Activated CD4-positive, CD25-positive, alpha-beta regulatory T cell treated with anti-CD3 and anti-CD28 coated beads, Interleukin-2, amount 50 U/mL, for 16 hours (primary cell): ENCODE measurements around the gene TEC.
"Not testable (repeated sequence)": the region's sequence is repeated elsewhere in the genome, so short reads cannot be mapped to it uniquely, and the experiment has no call there.

Experiments used
- DNase-seq: peaks from one replicate; pipeline ENCODE4 v3.0.0-alpha.2; 2020; ENCODE audit warnings: low read depth, low spot score

Gene TEC

DNA sequence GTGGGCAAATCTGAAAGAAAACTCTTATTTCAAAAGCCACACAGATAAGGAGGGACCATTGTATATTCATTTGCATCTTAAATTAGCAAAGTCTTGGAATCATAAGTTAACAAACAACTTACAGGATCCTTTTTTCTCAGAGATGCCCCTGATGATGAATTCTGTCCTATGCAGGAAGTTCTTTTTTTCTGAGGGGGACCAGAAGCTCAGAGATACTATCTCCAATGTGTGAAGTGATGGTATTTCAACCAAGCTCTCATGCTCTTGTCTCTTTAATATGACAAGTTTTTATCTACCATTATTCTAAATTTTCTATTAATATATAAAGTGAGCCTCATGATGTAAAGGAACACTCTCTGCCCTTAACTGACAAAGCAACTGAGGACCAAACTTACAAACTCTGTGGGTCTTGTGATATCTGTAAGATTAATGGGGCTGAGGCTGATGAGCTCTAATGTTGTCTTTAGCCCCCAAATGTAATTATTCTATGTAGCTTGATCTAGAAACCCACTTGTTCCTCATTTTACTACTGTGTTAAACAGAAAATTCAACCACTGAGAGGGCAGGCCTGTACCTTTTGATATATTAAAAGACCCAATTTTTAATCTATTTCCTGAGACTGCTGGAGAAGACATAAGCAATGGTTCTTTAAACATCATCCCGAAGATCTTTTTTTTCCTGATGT, 27.0 kb downstream of the TEC start:
- DNase-seq, result no peak

DNA sequence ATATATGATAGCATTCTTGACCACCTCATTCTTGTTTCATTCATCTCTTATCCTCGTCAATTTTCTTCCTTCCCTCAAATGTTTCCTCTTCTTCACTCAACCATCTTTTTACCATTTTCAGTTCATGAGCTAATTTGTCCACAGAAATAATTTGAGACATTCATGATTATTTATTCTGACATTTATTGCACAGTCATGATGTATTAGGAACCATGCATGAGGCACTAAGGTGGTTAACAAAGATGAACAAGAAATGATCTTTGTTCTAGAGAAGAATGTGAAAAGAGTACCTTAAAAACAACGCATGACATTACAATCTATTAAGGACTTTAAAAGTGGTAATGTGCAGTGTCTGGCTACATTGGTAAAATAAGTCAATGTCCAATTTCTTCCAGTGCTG, 27.9 kb downstream of the TEC start:
- DNase-seq, result no peak

DNA sequence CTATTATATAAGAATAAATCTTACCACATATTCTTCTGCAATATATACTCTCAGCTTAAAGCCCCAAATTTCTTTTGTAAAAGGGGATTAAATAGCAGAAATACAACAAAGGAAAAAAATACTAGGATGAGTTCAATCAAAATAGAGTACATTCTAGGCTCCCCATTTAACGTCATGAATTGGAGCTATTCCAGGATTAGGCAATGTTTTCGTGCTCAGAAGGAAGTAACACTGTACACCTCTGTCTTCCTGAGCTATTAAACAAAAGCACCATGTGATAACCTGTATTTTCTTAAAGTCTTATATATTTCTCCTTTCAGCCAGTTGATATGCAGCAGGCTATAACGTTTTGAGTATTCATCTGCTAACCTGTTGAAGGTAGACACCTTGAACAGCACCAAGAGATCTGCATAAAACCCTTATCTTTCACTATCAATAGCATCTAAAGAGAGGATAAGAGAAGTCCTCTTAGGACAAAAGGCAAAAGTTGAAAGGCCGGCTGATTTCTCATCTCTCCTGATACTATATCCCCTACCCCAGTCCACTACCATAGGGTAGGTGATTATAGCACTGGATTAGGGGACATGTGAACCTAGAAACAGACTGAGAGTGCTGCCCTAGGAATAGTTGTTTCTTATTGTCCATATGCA, 31.5 kb downstream of the TEC start:
- DNase-seq, result no peak

DNA sequence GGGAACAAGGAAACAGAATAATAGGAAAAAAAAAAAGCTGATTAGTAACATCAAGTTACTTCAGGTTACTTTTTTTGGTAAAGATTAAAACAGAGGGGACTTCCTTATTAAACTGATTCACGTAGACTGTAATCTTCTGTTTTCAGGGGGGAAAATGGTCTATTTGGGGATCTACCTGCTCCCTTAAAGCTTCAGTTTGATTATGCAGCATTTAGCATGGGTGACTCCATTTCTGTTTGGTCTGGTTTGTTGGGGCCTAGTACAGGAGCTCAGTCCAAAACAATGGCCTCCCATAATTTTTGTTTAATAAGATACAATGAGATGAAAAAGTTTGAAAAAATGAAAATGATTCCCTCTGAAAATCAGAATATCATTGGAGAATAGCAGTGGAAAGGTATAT, 34.6 kb downstream of the TEC start:
- no peak for DNase-seq

DNA sequence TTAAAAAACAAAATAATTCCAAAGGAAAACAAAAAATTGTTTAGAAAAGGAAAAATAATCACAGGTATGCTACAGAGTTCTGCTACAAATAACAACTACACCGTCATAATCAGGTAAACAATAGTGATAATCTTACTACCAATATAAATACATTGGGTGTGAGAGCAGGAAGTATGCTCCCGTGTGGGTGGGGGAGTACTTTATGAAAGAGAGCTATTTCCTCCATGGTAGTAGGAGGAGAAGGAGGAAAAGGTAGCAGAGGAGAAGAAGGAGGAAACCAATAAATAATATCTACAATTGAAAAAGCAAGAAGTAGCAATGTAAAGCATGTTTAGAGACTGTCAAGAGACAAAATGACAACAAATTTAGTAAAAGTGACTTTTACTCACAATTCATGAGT, 35.1 kb downstream of the TEC start:
- no peak for DNase-seq

DNA sequence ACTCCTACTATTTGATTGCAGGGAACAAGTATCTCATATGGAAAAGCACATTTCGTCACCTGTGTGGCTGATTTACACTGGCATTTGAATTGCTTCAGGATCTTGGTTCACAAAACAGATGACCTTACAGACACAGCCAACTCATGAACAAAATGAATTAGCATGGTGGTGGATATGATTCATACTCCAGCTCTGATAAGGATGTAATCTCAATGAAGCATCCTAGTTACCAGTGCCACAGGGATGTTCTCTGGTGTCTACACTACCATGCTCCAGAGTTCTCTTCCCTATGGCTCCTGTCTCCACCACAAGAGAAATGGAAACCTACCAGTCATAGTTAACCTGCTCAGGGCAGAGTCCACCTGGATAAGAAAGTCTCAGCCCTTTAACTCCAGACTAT, 40.7 kb downstream of the TEC start:
- no peak for DNase-seq

DNA sequence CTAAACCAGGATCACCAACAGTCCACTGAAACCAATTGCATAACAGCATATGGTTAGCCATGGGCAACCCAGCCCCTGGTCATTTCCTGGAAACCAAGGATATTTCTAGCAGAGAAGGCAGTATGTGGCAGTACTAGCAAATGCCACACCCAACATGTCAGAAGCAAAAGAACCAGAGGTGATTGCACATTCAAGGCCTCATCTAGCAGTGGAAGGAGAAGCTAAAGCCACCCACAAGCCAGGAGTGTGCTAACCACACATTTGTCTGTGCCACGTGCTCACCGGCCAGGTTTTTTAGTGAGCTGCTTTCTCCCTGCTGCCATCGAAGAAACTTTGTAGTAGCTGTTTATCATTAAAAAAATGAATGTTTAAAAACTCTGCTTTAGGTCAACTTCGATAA, 42.0 kb downstream of the TEC start:
- no peak for DNase-seq

DNA sequence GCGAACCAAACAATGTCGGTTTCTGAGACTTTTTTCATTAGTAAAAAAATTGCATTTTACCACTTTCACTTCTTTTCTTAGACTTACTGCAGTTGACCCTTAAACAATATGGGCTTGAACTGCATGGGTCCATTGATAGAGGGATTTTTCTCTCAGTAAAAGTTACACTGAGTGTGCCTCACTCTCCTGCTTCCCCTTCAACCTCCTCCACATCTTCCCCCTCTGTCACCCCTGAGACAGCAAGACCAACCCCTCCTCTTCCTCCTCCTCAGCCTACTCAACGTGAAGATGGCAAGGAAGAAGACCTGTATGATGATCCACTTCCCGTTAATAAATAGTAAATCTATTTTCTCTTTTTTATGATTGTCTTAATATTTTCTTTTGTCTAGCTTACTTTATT, 43.4 kb downstream of the TEC start:
- DNase-seq, result no peak

DNA sequence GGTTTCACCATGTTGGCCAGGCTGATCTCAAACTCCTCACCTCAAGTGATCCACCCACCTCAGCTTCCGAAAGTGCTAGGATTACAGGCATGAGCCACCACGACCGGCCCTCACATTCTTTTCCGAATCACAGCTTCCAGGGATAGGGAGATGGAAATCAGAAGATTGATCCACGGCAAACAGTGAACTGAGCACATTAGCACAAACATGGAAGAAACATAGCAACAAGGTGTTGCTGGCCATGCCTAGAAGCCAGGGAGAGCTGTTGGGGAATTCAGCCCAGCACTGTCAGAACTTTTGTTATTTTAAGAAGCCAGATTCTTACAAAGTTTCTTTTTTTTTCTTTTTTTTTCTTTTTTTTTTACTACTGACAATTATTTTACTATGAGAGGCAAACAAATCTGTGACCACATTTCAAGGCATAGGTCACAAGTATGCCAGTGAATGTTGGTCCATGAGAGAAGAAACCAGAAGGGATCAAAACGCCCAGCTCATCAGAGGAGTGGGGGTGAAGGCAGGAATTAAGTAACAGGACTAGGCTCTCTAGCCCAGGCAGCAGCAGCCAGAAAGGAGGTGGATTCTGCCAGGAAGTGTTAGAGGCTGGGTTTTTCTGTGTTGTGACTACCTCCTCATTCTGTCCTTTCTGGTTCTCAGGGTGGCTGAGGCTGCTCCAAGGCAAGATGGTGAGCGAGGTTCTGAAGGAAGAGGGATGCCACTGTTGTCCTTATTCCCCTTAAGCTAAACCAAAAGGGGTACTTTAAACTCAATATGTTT, 44.1 kb downstream of the TEC start:
- no peak for DNase-seq

DNA sequence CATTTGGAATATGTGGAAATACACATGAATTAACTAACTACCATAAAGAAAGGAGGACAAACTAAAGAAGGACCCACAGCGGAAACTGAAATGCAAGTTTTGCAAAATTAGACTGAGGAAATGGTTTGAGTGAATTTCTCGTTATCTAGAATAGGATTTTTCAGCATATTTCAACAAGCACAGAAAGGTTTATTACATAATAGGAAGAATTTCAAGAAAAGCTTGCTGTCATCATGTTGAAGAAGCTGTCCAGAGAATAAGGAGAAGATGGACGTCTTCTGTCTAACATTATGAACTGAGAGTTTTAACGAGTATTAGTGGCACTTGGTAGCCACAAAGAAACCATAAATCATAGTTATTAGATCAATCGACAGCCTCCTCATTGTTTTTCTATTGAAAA, 45.0 kb downstream of the TEC start:
- DNase-seq, result no peak

DNA sequence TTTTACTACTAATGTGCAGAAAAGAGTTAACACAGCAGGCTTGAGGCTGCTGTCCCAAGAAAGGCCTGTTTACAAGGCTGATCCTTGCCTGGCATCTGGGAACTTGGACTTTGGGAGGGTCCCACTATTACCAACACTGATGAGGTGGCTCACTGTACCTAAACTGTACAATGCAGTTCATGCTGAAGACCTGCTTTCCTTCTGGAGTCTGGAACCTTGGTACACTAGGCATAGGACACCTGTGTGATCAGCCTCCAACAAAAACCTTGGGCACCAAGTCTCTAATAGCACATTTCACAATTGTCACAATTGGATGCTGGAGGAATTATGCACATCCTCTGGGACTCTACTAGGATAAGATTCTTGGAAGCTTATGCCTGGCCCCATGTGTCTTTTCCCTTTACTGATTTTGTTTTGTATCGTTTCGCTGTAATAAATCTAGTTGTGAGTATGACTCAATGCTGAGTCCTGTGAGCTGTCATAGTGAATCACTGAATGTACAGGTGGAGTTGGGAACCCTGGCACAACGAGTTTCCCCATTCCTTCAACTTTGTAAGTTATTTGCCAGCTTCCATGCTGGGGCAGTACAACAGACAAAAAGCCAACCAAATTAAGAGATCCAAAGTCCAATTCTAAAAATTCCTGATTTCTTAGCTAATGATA, 45.9 kb downstream of the TEC start:
- DNase-seq, result no peak

DNA sequence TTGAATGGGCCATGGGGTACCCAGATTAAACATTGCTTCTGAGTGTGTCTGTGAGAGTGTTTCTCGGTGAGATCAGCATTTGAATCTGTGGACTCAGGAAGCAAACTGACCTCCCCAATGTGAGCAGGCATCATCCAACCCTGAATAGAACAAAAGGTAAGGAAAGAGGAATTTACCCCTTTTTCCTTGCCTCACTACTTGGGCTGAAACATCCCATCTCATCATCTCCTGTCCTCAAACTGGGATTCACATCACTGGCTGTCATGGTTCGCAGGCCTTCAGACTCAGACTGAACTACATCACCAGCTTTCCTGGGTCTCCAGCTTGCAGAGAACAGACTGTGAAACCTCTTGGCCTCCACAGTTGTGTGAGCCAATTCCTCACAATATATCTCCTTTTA, 47.1 kb downstream of the TEC start:
- no peak for DNase-seq

DNA sequence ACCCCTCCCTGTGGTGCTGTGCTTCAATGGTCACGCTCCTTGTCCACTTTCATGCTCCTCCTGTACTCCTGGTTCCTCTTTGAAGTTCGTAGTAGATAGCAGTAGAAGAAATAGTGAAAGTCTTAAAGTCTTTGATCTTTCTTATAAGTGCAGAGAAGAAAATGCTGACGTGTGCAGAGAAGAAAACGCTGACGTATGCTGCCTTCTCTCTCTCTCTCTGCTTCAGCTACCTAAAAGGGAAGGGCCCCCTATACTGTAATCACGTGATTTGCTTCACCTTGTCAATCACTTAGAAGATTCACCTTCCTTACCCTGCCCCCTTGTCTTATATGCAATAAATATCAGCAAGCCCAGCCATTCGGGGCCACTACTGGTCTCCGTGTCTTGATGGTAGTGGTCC, 50.2 kb downstream of the TEC start:
- not testable (repeated sequence) for DNase-seq

DNA sequence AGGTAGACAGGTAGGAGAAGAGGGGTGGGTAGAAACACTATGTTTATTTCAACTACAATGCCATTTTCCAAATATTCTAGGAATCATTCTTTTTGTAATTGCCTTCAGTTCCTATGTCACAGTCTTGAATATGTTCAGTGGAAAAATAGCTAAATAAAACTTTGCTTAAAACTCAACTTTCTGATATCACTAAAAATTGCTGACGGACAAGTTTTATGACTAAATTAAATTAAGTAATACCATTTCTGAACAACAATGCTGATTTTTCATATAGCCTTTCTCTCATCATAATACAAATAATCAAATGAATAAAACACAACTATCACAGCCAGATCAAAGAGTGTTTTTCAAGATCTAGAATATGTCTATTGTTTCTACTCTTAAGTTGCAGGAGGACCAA, 53.1 kb downstream of the TEC start:
- DNase-seq, result no peak

DNA sequence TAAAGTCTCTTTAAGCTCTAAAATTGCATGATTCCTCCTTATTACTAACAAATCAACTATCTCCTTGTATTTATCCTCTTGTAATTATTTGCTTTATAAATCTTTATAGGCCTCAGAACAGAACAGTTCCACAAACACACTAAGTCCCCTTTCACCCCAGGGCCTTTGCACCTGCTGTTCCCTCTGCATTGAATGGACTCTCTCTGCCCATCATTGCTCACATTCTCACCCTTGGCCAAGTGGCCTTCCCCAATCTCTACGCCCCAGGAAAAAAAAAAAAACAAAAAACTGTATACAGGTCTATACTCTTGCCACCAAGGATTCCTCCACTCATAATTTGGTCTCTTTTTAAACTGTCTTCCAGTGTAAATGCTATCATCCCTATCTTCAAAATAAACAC, 53.7 kb downstream of the TEC start:
- DNase-seq, result no peak

DNA sequence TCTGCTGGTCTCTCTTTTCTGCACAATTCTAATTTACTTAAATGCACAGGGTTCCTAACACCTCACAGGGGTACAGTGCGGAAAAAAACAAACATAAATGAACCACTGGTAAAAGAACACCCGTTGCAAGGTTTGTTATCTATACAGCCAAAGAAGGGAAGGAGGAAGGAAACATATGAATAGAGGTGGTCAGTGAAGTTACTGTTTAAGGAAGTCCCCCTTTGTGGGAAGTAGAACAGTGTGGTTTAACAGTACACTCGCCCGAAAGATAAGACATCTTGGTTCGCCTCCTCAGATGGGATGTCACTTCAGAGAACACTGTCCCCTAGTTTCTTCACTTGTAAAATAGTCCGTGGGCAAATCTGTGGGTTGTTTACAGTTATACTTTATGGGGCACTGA, 57.5 kb downstream of the TEC start:
- no peak for DNase-seq

DNA sequence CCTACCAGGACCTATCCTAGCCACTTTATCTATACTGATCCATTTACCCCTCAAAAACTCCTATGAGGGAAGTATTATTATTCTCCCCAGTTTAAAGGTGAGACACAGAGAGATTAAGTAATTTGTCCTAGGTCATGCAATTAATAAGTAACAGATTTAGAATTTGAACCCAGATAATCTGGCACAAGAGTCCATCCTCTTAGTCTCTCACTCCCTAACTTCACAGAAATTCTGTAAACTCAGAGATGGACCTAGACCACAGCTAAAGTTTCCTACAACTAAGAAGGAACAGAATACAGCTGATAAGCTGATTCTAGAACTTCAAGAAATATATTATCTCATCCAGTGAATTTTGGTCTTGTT, 58.7 kb downstream of the TEC start:
- no peak for DNase-seq

DNA sequence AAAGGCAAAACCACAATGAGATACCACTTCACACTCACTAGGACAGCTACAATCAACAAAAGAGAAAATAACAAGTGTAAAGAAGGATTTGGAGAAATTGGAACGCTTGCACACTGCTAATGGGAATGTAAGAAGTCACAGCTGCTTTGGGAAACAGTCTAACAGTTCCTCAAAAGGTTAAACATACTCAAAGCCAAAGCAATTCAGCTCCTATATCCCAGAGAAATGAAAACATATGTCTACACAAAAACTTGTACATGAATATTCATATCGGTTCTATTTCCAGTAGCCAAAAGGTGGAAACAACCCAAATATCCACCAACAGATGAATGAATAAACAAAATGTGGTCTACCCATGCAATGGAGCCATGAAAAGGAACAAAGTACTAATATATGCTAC, 64.0 kb downstream of the TEC start:
- no peak for DNase-seq

DNA sequence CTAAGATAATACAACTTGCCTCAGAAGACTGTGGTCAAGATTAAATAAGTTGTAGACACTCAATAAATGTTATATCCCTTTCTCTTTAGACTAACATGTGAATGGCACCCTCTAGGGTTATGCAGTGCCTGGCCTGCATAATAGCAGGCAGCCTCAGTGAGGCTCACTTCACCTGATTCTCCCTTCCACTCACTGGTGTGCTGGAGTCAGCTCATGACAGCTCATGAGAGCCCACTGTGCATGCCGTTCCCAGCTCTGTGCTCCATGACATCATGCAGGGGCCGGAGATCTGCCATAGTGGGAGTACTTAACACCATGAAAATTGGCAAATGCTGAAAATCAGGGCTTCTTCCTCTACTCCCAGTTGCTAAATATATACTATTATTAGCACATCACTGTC, 64.5 kb downstream of the TEC start:
- no peak for DNase-seq

DNA sequence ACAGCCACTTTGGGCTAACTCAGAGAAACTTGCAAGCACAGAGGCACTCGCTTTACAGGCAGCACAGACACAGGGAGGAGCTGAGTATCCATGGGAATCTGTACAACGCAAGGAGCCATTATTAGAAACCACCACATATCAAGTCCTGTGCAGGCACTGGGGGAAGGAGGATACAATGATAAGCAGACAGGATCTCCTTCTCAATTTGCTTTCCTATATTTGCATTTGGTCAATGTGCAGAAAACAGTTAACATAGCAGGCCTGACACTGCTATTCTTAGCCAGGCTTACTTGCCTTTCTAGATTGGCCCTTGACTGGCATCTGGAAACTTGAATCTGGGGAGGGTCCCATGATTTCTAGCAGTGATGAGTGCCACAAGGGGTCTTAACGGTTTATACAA, 65.8 kb downstream of the TEC start:
- no peak for DNase-seq

DNA sequence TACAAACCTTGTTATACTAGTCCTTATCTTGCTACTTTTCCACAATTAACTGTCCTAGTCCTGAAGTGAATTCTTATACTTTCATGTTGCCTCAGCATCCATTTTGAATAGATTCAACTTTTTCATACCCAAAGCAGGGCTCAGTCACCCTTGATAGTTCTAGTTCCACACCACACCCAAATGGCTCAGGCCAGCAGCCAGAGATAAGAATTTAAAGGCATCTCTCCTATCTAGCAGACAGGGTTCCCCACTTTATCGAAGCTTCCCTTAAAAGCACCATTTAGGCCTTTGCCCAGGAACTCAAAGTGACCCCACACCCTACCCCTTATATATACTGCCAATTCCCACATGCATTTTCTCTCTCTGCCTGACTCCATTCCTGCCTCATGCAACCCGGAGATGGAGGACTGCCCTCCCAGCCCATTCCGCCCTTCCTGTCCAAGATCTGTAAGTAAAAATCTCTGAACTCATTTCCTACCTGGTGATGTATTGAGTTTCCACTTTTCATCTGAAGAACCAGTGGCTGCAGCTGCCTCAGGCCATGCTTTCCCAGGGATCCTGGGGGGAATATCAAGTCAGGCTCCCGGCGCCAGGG, 71.9 kb downstream of the TEC start:
- DNase-seq, result no peak
